Kidney (tissue), 14 donors: ENCODE data around the gene SOBP. TPM values are rescaled to one million over a fixed set of nuclear protein-coding genes. Genes with fewer than 3 reads are reported as not detected.

Experiments
- DNase-seq, 5 donors: peaks; one replicate each; pipeline ENCODE4 v3.0.0-alpha.2; 2013 to 2020
- FAIRE-seq: peaks from 2 replicates; lab custom pipeline; 2012; peaks lifted over from hg19 to GRCh38; lab: Jason Lieb, UNC
- H3K27ac ChIP-seq, 2 donors: one replicate each; pipeline ENCODE4 v1.7.0; 2013; ENCODE audit warnings: low read depth in 2 of 2, low read length in 2 of 2, inconsistent platforms in 1 of 2
- H3K27me3 ChIP-seq: one replicate; pipeline ENCODE4 v1.7.1; 2013; ENCODE audit warnings: low read length, inconsistent platforms; ENCODE audit not compliant: control insufficient read depth, insufficient read depth
- H3K36me3 ChIP-seq, 3 donors: one replicate each; pipeline versions ENCODE4 v1.7.0 to v1.7.1; 2013; ENCODE audit warnings: low read length in 3 of 3, control low read depth in 1 of 3, inconsistent platforms in 1 of 3; ENCODE audit not compliant: insufficient read depth in 3 of 3, control insufficient read depth in 2 of 3
- H3K4me1 ChIP-seq, 3 donors: one replicate each; pipeline versions ENCODE4 v1.7.0 to v1.7.1; 2013; ENCODE audit warnings: low read length in 3 of 3, inconsistent platforms in 1 of 3, low read depth in 1 of 3; ENCODE audit not compliant: control insufficient read depth in 2 of 3, insufficient read depth in 2 of 3
- H3K4me3 ChIP-seq, 3 donors: one replicate each; pipeline versions ENCODE4 v1.7.0 to v1.8.1; 2013; ENCODE audit warnings: low read length in 3 of 3, control low read depth in 1 of 3, inconsistent platforms in 1 of 3
- H3K9ac ChIP-seq, 3 donors: one replicate each; pipeline versions ENCODE4 v1.7.0 to v1.7.1; 2013; ENCODE audit warnings: low read length in 3 of 3, control low read depth in 1 of 3, inconsistent platforms in 1 of 3
- H3K9me3 ChIP-seq, 3 donors: one replicate each; pipeline versions ENCODE4 v1.7.0 to v1.7.1; 2013; ENCODE audit warnings: low read length in 3 of 3, control low read depth in 1 of 3, inconsistent platforms in 1 of 3; ENCODE audit not compliant: control insufficient read depth in 2 of 3, insufficient read depth in 1 of 3
- intact Hi-C: fragments of 100-400 bp; cut with DNase I; formaldehyde crosslinking; loops from one replicate; pipeline ENCODE4 v1.11.1; 2022
- polyA plus RNA-seq: library from polyadenylated mRNA; stranded (reverse); fragments of 350-450 nt; fragmentation: Illumina TruSeq; extraction: RNeasy Lipid Tissue Mini Kit (QIAGEN cat#74804); gene quantifications from one replicate; pipeline ENCODE4 v1.2.3, GENCODE V29; 2014; ENCODE audit warnings: low read depth, low replicate concordance; ENCODE audit not compliant: insufficient read depth
- total RNA-seq: library from RNA; stranded (reverse); fragmentation: NEBNext Ultra II Directional; extraction: Animal tissue kit (Norgen Biotek cat#: 25700); gene quantifications from one replicate; pipeline ENCODE4 v1.2.1, GENCODE V29; 2021
- TF ChIP-seq, protein P1 (sequence below): IDR thresholded peaks from 3 replicates; pipeline ENCODE4 v1.5.1; 2012; ENCODE audit warnings: mild to moderate bottlenecking, moderate library complexity, borderline replicate concordance; ENCODE audit not compliant: insufficient read depth; ENCODE audit errors: extremely low read depth
- donor health status: control.
- donor health status: control.
- donor health status: control.
- donor health status: control.
- donor health status: control.
- donor health status: DM: yes; HTN: yes; CAD: no.
- donor health status: Normal renal cell carcinoma (clear cell type).

SOBP gene
- total and polyA plus RNA-seq, 2 donors from 2014 or later = 5.4 to 9.5 TPM

DNA sequence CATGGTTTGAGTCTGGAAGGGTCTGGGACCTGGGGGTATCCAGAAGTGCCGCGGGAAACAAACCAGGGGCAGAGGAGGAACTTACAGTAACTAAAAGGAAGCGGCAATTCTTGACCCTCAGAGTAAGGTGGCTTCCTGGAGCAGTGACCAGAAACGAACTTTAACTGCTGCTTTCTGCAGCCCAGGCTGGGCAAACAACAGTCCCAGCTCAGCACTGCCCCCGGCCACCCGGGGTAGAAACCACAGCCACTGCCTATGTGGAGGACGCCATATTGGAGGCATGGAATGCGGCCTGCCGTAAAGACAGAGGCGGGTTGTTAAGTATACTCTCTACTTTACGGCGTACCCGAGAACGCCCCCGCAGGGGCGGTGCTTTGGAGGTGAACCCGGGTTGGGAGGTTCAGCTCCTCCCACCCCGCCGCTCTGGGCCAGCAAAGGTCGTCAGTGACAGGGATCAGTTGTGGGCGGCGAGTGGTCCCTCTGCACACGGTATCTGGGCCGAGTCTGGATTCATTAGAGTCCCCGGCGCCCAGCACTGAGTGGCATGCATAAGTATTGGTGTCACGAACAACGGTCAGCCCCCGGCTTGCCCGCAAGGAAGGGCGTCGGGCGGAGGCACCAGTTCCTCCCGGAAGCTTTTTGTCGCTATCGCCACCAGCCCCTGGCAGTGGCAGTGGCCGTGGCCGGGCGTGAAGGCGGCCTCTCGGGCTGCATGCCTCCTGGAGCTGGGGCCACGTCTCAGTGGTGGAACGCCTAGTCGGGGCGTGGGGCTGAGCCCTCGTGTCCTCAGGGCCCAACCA lies 30.4 kb upstream of the SOBP start, which contains the start of gene PDSS2:
Gene PDSS2, minus strand, starts transcription at position 282 of the 800 bp plus-strand sequence. Its CDS starts 279 bp downstream, at position 3.
- H3K4me3 ChIP-seq = peak within 1 kb of the TSS; percentile 89 to 99 (median 99)
- H3K9ac ChIP-seq = peak within 1 kb of the TSS; percentile 85 to 97 (median 97)
- DNase-seq = peak; percentile 98 to 99 (median 99)
- TF ChIP-seq, protein P1, sequence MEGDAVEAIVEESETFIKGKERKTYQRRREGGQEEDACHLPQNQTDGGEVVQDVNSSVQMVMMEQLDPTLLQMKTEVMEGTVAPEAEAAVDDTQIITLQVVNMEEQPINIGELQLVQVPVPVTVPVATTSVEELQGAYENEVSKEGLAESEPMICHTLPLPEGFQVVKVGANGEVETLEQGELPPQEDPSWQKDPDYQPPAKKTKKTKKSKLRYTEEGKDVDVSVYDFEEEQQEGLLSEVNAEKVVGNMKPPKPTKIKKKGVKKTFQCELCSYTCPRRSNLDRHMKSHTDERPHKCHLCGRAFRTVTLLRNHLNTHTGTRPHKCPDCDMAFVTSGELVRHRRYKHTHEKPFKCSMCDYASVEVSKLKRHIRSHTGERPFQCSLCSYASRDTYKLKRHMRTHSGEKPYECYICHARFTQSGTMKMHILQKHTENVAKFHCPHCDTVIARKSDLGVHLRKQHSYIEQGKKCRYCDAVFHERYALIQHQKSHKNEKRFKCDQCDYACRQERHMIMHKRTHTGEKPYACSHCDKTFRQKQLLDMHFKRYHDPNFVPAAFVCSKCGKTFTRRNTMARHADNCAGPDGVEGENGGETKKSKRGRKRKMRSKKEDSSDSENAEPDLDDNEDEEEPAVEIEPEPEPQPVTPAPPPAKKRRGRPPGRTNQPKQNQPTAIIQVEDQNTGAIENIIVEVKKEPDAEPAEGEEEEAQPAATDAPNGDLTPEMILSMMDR = peak; percentile 38
- peak; percentile 35 for FAIRE-seq
- no peaks in the 10 kb centered on the region for H3K36me3 ChIP-seq
- intact Hi-C loops = no loop called here
- peaks cover 0 to 3% (median 0%) of the 10 kb centered on the region in 3 donors for H3K4me1 ChIP-seq
- peak within 1 kb of the TSS; percentile 93 to 96 for H3K27ac ChIP-seq
- no peaks in the 10 kb centered on the region for H3K27me3 ChIP-seq
- no peaks in the 10 kb centered on the region for H3K9me3 ChIP-seq

DNA sequence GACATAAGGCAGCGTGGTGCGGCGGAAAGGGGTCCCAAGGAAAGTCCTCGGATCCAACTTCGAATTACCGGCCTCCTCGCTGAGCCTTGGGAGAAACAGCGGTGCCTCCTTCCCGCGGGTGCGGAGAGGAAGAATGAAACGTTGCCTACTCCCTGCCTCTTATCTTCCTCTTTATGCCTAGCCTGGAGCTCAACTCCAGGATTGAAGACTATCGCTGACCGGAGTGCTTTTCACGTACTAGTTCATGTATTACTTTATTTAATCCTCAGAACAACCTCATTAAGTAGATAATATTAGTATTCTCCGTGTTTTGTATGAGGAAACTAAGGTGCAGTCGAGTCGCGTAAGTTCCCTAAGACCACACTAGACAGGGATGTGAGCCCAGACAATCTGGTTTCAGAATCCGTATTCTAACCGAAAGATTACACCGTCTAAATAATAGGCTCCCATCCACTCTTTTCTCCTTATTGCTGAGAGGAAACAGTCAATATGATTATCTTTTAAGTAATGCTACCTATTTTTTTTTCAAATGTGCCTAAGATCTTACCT lies 29.8 kb upstream of the SOBP start:
- Histone ChIP-seq H3K4me3 (peak overlapping the region; percentile 89 to 99 (median 99)), H3K4me1 (peaks cover 0 to 3% (median 0%) of the 10 kb centered on the region in 3 donors), H3K9me3 (no peaks in the 10 kb centered on the region), H3K9ac (peak overlapping the region; percentile 78 to 97 (median 85)), H3K27ac (peak overlapping the region; percentile 93 to 96), H3K36me3 (no peaks in the 10 kb centered on the region), H3K27me3 (no peaks in the 10 kb centered on the region)
- TF ChIP-seq, protein P1 = no peak
- no peak for DNase-seq
- no peak for FAIRE-seq
- intact Hi-C loops = no loop called here

DNA sequence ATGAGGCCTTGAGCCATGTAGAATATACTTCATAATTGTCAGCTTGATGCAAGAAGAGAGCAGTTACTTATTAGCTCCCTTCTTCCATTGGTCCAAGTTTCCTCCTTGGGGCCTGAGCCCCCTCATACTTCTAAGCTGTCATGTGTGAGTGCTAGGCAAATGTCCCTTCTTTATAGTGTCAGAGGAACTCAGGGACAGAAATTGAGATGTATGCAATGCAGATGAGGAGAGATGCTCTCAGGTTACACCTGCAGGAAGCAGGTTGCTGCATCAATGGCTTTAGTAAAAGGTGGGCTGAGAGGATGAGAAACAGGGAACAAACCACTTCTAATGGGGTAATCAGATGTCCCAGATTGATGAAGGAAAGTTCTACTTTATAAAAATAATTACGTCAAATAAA lies 23.9 kb upstream of the SOBP start:
- no peaks in the 10 kb centered on the region for H3K9me3 ChIP-seq
- no peaks in the 10 kb centered on the region for H3K27me3 ChIP-seq
- H3K4me3 ChIP-seq = no peak overlapping the region
- no peaks in the 10 kb centered on the region for H3K4me1 ChIP-seq
- intact Hi-C loops = no loop called here
- peak in 2 of 5 donors; percentile 38 to 50 for DNase-seq
- TF ChIP-seq, protein P1 = no peak
- H3K9ac ChIP-seq = no peak overlapping the region
- FAIRE-seq = no peak
- no peak overlapping the region for H3K27ac ChIP-seq
- H3K36me3 ChIP-seq = no peaks in the 10 kb centered on the region
